ENCODE data around the gene HNRNPC.
"Not testable (repeated sequence)": the region's sequence is repeated elsewhere in the genome, so short reads cannot be mapped to it uniquely, and the experiment has no call there.

Gene HNRNPC

DNA sequence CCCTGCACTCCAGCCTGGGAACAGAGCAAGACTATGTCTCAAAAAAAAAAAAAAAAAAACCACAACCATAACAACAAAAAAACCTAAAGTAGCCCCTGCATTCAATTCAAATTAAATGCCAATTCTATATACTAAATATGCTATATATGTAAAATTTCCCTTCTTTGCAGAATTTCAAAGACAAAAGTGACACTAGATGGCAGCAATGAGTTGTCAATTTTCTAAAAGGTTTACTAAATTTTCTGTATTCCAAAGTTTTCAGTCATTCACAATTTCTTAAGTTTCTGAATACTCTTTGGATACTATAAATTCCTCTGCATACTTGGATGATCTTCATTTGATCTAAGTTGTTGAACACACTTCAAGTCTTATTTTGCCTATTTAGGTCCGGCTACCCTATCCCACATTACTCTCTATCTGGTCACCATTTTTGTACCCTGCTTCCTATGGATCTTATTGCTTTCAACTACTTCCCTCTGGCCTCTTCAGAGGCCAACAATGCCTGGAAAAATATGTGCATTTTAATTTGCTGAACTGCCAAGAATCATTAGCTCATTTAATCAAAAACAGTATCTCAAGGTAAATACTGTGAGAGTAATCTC lies 27.9 kb downstream of the HNRNPC start:
- peak; percentile 57 for DNase-seq

DNA sequence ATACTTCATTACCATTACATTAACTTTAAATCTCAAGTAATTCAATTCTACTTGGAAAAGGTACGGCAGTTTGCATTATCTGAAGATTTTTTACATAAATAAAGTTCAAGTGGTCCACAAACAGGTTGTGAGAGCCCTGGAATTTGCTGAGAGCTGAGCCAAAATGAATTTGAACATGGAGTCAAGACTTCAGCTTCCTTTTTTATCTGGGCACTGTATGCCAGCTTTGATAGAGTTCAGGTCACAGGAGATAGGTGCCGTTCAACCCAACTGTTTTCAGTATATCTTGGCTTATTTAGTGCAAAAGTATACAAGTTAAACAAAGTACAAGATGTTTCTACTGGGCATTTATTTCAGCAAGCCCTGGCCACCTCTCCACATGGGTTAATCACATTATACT lies 28.8 kb downstream of the HNRNPC start:
- DNase-seq = no peak

GRCh38 chr14:21238823-21239518 lies 30.3 kb downstream of the HNRNPC start:
- DNase-seq = no peak

DNA sequence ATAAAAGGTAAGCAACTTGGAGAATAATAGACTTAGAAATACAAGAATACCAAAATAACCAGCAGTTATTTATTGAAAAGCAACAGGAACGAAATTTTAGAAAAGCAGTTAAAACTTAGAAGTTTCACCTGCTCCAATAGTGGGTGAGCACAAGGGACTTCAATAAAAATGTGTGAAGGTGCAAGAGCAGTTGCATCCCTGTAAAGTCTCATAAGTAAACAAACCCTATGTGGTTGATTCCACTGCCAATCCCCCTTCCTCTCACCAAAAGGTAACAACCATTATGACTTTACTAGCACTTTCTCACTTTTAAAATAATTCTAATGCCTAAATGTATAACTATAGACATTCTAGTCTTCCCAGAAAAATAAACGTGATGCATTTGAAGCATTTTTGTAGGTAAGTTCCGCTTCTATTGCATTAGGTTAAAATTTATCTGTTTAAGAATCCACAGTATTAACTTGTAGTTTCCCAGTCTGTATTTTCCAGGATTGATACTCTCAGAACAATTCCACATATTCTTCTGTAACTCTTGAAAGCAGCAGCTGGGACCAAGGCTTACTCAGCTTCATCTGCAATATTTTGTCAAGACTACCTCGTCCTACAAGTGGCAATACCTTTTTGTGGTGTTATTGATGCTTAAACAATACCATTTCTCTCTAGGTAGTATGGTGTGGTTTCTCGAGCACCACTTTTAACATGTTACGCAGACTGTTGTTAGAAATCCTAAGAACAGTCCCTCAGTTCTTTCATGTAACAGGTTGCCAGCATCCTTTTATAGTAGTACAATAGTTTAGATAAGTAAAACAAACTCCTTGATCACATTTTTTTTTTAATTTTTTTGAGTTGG lies 32.1 kb downstream of the HNRNPC start:
- no peak for DNase-seq

DNA sequence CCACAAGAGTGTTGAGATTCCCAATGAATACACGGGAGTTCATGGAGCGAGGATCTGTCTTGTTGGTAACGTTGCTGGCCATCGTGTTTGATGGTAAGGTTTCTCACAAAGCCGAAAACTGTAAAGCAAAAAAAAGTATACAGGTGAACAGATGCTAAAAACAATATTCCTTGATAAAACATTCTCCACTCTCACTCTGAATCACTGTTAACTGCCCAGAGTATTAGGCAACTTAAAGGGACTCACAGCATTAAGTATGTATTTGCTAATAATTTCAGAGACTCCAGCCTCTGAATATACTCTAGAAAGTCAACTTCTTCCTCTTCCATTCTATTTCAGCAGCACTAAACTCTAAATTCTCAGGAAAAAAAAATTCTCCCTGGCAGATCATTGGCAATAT lies 35.1 kb downstream of the HNRNPC start:
- no peak for DNase-seq

DNA sequence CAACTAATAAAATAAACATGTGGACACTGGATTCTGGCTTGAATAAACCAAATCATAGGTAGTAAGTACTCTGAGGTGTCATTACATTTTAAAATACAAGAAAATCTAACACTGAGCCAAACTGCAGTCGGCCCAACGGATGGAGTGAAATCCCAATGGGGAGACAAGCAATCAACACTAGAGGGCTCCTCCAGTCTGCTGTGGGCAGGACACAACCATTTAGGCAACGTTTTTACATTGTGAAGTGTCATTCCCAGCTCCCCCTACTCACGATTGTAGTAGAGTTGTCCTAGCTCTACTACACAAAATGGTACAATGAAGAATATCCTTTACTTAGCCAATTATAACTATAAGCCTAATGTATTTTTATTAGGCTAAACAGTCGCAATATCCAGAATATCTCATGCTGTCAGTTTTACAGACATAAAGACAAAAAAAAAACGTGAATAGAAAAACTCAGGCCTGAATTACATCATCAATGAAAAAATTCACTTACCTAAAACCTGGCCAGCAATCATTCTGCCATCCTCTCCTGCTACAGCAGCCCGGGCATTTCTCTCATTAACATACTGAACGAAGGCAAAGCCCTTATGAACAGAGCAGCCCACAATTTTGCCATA lies 35.7 kb downstream of the HNRNPC start:
- peak; percentile 42 for DNase-seq

DNA sequence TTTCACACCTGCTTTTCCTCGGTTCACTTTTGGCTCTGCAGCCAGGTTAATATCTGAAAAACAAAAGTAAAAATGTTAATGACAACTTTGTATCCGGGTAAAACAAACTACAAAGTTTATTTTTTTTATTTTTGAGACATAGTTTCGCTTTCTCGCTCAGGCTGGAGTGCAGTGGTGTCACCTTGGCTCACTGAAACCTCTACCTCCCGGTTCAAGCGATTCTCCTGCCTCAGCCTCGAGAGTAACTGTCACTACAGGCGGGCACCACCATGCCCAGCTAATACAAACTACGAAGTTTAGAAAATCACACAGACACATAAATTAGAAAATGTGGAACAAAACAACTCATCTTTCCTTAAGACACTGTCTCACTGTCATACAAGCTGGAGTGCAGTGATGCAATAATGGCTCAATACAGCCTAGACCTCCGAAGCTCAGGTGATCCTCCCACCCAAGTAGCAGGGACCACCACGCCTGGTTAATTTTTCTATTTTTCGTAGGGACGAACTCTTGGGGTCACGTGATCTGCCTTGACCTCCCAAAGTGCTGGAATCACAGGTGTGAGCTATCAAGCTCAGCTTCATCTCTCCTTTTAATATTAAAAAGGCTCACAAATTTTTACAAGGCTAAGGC lies 38.1 kb downstream of the HNRNPC start:
- DNase-seq = peak; percentile 60

- peak; percentile 66 for DNase-seq
These were observed 39.4 kb downstream of the HNRNPC start for GRCh38 chr14:21229821-21230220.

DNA sequence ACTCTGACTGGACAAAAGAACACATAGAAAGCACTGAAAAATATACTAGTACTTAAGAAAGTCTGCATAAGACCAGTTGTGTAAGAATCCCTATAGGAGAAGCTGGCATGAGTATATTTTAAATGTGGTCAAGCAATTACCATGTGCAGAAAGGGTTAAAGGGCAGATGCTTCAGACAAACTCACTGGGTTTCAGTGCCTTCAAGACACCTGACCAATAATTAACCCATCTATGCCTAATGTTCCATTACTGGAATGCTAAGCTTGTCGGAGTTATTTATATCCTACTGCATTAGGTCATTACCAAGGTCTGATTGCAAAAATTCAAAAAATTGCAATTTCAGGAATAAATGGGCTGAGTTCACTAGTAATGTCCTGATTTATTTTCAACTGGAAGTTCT lies 41.3 kb downstream of the HNRNPC start:
- DNase-seq = no peak

DNA sequence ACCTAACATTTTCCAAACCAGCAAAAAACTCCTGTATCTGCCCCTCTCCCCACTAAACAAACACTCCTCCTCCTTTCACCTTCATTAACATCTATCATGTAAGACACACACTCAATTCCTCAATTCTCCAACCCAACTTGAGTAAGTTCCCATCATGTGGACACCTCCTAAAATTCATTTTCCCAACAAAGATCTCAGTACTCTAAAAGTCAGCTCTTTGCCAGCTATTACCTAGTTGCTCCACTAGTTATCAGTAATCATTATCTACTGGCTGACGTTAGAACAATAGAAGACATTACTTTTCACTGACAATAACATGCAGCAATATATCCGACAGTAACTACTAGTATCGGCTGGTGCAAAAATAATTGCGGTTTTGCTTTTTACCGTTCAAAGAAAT lies 42.1 kb downstream of the HNRNPC start:
- no peak for DNase-seq

DNA sequence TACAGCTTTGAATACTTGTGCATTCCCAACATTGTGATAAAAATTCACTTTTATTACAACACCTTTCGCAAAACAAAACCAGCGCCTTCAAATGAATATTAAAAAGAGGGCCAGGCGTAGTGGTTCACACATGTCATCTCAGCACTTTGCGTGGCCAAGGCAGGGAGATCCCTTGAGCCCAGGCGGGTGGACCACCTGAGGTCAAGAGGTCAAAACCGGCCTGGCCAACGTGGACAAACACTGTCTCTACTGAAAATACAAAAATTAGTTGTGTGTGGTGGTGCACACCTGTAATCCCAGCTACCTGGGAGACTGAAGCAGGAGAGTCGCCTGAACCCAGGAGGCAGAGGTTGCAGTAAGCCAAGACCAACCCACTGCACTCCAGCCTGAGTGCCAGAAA lies 42.8 kb downstream of the HNRNPC start:
- no peak for DNase-seq

GRCh38 chr14:21225164-21225563 lies 44.1 kb downstream of the HNRNPC start:
- DNase-seq = not testable (repeated sequence)

DNA sequence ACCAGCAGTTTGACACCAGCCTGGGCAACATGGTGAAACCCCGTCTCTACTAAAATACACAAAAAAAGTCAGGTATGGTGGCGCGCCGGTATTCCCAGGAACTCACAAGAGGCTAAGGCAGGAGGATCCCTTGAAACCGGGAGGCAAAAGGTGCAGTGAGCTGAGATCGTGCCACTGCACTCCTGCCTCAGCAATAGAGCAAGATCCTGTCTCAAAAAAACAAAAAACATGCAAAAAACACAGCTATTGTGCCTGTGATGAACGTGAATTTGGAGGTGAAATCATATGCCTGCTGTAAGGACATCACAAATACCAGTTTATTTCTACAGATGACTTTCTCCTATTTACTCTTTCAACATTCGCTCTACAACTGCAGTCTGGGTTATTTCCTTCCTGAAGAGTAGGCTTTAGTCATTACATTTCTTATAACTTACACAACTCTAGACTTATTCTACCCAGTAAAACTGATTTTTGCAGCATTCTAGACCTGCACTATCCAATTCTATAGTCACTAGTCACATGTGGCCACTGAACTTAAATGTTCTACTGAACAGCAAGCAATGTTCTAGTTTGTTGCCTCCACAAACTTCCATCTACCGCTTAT lies 48.3 kb downstream of the HNRNPC start:
- DNase-seq = no peak

DNA sequence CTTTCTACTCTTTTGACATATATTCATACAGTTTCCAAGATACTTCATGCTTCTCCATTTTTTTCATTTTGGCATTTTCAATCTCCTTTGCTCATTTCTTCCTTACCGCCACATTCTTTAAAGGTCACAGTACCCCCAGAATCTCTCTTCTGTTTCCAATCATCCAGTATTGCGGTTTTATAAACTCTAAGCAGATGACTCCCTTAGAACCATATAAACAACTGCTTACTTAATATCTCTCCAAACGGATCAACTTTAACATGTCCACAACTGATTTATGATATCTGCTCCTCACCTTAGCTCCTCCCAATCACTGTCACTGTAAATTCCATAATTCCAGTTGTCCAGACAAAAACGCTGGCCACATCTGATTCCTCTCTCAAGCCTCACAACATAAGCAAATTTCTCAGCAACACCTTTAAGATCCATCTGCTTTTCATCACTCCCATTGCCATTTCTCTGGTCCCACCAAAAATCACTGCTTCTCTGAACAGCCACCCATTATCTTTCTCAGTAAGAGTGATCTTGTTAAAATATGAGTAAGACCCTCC lies 49.6 kb downstream of the HNRNPC start:
- DNase-seq = no peak

DNA sequence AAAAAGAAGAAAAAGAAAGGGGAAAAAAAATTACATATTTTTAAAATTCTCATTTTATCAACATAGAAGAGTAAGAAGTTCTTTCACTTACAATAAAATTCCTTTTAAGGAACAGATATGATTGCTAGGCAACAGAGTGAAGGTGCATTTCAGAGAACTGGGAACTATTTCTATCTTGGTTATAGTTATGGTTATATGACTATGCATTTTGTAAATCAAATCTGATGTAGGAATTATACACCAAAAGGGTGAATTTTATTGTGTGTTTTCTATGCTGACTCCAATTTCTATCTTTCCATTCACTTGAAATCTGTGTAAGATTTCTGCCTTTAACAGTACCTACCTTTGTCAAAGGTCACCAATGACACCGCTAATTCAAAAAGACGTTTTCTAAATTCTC lies 50.1 kb downstream of the HNRNPC start:
- no peak for DNase-seq

- DNase-seq = no peak
These were observed 53.4 kb downstream of the HNRNPC start for GRCh38 chr14:21215879-21216251.

GRCh38 chr14:21215130-21215878 lies 53.9 kb downstream of the HNRNPC start:
- no peak for DNase-seq

GRCh38 chr14:21213652-21214051 lies 55.6 kb downstream of the HNRNPC start:
- no peak for DNase-seq

- not testable (repeated sequence) for DNase-seq
These were observed 56.4 kb downstream of the HNRNPC start for GRCh38 chr14:21212824-21213223.

GRCh38 chr14:21211509-21211908 lies 57.7 kb downstream of the HNRNPC start:
- no peak for DNase-seq

GRCh38 chr14:21210023-21210422 lies 59.2 kb downstream of the HNRNPC start:
- DNase-seq = no peak

DNA sequence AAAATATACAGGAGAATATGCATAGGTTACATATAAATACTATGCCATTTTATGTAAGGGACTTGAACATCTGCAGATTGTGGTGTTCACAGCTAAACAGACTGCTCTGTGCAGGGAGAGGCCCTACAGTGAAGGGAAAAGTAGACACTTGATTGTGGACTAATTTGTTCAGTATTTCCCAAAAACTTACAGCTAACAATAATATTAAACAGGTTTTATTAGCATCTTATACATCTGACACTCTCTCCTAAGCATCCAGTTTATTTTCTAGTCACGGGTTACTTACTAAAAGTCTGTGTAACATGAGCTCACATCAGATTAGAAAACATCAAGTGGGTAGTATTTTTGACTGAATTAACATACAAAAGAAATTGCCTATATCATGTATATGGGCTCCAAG lies 60.1 kb downstream of the HNRNPC start:
- no peak for DNase-seq

All from CD4-positive, alpha-beta T cell treated with Interleukin-10 for 1 hour (primary cell).